HG03095 (cell line): ENCODE results near the gene MEA1.

Source experiments
- ATAC-seq: cut with Tn5 transposase; IDR thresholded peaks from one replicate; pipeline ENCODE4 v1.9.1; 2021; ENCODE audit warnings: moderate library complexity; ENCODE audit not compliant: unreplicated experiment

Gene MEA1

DNA sequence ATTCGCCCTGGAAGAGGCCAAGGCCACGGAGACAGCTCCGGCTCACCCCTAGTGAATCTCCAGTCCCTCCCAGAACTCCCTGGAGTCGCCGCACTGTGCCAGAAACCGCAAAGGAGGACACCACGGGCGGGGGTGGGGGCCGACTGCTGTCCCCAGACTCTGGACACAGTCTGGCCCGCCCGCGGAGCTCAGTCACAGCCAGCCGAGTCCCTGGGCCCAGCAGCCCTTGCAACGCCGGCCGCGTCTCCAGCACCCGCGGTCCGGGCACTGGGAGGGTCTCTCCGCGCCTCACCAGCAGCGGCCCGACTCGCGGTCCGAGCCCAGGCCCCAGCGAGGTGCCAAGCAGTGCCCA is 35.3 kb downstream of the MEA1 start:
- ATAC-seq = peak; percentile 16

DNA sequence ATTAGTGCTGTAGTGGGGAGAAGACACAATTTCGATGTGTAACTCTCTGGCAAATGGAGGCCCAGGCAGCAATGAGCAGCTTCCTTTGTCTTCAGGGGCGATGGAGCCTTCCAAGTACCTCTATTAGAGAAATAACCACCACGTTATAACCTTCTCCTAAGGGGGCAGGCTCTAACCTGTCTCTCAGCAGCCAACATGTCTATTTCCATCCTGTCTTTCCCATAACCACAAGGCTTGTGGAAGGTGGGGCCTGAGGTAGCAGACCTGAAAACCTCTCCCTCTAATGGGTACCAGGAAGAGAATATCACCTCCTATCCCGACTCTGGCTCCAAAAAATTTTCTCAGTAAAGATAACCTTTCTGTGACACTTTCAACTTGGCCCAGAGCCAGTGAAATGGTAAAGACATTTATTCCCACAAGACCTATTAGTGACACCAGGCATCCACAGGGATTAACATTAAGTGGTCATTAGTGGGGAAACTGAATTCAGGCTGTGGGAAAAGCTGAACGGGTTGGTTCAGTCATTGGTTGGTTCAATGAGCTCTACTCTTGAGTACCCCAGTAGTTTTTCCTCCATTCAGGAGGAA is 38.7 kb downstream of the MEA1 start:
- no peak for ATAC-seq

DNA sequence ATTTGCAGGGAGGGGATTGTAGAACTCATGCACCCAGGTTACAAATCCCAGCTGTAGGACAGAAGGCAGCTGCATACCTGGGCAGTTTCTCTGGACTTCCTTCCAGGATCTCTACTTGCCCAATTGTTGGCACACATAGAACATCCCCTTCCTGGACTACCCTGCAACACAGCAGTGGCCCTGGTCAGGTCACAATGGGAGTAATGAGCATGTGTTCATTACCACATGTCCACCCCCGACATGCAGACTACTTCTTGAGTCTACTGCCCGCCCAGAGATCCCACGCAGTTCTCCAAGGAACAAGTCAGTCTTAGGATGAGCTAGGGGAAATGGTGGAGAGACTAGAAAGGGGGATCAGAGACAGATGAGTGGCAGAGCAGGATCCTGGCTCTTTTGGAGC is 39.8 kb downstream of the MEA1 start:
- no peak for ATAC-seq

DNA sequence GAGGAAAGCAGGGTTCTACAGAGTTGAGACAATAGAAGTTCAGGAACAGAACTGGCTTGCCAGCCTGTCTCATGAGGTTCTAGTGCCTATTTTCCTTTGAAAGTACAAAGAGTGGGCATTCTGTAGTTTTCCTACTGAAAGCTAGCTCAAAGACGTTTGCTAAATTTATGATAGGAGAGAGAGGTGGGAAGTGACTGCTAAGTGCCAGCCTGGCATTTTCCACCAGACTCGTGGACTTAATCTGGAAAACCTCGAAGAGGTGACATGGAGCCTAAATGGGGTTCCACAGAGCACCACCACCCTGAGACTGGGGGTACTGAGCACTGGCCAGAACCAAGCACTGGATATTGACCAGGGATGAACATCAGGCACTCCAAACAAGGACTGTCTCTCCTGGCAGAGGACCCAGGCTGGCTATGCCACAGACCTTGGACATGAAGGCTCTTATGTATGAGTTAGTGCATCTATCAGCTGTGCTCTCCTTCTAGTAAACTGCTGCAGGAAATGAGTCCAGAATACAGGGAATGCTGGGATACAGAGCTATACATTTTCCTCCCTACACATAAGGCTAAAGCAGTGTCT is 41.9 kb downstream of the MEA1 start:
- ATAC-seq = no peak

DNA sequence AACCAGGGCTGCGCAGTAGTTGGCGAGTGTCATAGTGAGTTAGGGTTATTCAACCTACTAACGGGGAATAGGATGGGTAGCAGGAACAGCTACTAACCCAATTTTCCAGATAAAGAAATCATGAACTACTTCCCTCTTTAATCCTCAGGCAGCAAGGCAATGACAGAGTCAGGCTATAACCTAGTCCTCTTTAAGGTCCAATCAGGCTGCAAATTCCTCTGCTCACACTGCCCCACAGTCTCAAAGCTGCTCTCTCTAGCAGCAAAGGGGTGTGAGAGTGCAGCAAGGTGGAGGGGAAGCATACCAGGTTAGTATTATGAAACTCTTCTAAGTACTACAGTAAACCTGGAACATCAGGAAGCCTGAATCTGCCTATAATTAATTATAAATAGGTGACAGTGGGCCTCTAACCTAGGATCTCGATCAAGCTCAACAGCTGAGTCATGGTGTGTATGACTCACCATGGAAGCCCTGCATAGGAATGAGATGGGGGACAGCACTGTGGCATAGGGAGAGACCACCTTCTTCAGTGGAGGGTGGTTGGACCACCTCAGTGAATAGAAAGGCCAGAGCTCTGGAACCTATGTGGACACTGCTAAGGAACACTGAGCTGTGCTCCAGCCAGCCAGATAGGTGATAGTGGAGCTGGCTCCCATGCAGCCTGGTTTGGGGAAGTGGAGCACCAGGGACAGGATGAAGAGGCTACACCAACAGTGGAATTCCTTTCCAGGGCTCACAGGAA is 42.7 kb downstream of the MEA1 start:
- ATAC-seq = no peak

DNA sequence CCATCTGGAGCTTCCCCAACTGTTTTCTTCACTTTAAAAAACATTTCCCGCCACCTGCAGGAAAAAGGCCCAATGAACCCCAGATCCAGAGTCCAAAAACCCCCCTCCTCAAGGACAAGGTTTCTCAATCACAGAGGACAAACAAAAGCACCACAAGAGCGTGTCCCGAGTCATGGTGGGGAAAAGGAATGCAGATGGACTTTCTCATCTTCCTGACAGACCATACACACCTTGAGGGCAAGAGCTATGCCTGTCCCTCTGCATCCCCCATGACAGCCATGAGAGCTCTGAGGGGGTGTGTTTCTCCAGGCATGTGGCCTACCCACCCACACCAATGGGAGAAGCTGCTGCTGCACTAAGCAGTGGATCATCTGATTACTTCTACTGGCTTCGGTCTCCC is 43.8 kb downstream of the MEA1 start:
- ATAC-seq = no peak

DNA sequence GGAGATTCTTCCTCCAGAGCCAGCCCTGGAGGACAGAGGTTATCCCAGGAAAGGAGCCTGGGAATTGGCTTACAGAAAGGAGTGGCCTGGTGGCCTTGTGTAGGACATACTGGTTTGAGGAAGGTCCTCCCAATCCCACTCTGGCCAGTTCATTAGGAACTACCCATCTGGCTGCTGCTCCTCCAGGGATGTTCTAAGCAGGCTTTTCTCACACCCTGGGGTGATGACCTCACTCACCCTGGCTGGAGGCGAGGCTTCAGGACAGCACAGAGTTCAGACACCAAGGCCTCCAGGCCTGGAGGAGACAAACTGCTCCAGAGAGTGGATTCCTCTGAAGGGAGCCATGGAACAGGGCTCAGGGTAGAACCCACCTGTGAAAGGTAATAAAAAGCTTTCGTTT is 44.3 kb downstream of the MEA1 start:
- ATAC-seq = no peak

DNA sequence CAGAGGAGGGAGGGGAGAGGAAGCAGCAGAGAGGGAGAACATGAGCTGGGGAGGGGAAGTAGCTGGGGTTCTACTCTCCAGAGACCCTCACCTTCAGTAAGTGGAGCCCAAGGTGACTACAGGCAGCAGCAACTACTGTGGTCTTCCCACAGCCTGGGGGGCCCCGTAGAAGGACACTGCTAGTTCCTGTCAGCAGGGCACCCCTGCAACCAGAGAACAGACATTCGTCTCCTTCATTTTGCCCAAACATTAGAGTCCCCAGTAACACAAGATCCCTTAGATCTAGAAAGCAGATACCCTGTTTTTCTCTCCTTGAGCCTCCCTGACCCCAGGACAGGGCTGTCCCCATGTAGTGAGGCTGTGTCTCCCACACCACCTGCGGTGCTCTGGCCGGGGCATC is 45.0 kb downstream of the MEA1 start:
- ATAC-seq = no peak

DNA sequence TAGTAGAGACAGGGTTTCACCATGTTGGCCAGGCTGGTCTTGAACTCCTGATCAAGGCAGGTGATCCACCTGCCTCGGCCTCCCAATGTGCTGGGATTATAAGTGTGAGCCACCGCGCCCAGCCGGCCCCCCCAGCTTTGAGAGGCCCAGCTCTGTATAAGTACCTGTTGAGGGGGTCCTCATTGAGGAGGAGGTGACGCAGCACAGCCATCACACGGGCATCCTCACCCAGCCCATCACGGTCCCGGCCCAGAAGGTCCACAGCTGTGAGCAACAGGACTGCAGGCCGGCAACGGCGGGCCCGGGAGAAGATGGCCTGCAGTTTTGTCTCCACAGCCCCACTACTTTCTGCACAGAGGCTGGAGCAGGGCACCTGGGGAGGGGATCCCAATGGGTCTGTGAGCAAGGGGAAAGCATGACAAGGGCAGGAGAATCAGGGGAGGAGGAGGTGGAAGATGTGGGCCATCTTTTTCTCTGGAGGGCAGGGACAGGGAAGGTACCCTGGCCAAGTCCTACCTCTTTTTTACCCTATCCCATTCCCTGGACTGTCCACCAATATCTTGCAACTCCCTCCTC is 45.5 kb downstream of the MEA1 start:
- no peak for ATAC-seq

DNA sequence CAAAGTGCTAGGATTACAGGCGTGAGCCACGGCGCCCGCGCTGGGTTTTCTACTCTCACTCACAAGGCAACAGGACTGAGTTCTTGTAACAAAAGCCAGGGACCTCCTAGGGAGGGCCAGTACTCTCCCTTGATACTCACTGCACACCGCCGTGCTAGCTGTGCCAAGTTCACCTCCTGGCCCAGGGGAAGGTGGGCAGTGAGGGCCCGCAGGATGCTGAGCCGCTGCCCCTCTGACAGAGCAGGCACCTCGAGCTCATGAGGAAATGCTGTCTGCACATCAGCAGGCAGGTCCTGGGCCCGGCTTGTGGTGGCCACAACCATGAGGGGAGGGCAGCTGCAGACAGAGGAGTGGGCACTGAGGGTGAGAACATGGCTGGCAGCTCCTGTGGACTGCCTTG is 46.5 kb downstream of the MEA1 start:
- ATAC-seq = no peak

DNA sequence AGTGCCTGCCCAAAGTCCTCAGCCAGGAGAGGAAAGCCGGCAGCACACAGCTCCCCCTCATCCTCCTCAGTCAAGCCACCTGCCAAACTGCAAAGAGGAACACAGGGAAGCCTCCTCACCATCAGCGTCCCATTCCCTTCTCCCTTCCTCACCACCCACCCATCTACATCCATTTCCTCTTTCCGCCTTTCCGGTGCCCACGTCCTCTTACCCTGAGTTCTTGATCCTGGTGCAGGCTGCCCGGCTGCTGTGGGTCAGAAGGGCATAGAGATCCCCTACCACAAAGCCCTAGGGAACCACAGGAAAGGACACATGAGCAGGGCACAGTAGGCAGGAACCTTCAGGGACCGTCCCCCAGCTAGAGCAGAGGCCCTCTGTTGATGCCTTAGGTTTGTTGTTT is 47.2 kb downstream of the MEA1 start:
- no peak for ATAC-seq

DNA sequence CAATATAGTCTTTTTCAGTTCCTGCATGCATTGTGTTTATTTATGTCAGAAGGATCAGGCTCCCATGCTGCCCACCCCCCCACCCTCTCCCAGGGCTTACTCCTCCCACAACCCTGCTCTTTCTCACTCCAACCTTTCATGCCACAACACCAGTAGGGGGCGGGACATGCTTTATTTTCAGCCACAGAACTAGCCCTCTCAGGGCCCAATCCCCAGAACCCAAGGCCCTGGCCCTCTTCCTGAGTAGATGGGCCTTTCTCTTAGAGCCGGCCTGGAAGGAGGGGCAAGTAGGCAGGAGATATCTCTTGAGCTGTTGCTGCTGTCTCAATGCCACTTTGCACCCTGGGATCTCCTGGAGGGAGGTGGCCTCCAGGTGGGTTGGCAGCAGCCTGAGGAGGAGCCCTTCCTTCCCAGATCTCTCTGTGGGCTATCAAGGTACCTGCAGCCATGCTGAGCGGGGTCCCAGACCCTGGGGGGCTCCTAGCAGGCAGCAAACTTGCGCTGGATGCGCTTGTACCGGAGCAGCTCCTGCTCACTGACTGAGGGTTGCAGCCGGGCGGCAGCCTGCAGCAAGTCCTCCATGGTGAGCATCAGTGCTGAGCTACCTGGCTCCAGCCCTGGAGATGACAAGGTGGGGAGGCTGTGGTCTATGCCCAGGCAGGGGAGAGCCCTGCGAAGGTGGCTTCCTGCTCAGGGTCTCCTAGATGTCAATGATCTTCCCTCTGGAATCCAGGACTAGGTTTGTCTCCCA is 49.7 kb downstream of the MEA1 start:
- no peak for ATAC-seq

DNA sequence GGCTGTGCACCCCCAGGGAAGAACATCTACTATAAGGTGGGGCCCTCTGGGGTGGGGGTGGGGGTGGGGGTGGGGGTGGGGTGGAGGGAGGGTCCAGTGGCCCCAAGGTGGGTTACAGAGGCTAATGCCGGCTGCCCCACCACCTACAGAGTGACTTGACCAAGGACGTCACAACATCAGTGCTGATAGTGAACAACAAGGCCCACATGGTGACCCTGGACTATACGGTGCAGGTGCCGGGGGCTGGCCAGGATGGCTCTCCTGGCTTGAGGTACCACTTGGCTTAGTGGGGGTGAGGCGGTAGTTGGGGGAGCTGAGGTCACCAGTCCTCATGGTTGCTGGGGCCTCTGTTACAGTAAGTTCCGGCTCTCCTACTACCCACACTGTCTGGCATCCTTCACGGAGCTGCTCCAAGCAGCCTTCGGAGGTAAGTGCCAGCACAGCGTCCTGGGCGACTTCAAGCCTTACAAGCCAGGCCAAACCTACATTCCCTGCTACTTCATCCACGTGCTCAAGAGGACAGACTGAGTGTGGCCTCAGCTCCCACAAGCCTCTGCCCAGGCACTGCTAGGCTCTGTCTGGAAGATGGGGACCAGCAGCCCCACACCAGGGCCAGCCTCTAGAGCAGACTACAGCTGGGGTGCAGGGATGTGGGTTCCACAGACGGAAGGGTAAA is 50.4 kb downstream of the MEA1 start:
- no peak for ATAC-seq

DNA sequence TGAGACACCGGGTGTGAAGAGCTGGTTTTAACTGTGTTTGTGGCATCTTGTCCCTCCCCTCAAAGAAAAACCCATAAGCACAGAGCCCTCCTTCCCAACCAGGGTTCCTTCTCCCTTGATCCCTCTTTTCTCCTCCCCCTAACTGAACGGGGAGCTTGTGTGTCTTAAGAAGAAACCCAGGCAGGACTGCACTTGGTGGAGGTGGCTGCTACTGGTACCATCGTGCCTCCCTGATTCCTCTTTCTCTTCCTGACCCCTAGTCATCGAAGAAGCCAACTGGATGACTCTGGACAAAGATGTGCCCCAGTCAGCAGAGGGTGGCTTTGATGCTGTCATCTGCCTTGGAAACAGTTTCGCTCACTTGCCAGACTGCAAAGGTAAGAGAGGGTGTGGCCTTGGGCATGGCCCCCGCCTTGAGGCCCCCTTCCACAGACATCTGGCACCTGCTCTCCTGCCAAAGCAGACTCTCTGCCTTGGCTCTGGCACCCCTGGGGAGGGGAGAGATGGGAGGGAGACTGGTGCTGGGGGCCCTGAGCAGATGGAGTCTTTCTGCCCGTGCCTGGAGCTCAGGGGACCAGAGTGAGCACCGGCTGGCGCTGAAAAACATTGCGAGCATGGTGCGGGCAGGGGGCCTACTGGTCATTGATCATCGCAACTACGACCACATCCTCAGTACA is 51.1 kb downstream of the MEA1 start:
- ATAC-seq = no peak

DNA sequence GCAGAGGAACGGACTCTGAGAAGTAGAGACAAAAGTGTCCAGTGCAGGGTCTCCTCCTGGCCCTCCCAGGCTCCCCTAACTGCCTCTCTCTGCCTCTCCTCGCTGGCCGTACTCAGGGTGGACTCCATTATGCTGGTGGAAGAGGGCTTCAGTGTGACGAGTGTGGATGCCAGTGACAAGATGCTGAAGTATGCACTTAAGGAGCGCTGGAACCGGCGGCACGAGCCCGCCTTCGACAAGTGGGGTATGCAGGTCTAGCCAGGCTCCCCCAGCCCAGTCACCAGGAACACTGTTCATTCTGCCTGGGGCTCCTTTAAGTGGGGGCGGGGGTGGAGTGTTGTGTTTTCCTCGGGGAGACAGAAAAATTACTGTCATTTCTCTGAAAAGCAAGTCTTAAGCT is 51.6 kb downstream of the MEA1 start:
- ATAC-seq = no peak
